ENCODE data around the gene ATP8B2.
"Not testable (repeated sequence)": the region's sequence is repeated elsewhere in the genome, so short reads cannot be mapped to it uniquely, and the experiment has no call there.

ATP8B2 gene

DNA sequence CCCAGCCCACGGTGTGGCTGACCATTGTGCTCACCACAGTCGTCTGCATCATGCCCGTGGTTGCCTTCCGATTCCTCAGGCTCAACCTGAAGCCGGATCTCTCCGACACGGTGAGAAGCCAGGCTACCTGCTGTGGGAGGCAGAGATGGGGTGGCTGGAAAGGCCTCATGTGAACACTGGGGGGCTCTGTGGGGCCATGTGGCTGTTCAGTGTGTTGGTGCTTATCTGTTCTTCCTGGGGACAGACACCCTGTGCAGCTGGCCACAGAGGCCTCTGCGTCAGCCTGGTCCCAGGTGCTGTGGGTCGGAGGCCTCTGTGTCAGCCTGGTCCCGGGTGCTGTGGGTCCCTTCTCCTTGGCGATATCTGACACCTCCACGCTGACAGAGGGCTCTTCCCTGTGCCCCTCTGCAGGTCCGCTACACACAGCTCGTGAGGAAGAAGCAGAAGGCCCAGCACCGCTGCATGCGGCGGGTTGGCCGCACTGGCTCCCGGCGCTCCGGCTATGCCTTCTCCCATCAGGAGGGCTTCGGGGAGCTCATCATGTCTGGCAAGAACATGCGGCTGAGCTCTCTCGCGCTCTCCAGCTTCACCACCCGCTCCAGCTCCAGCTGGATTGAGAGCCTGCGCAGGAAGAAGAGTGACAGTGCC is 23.2 kb downstream of the ATP8B2 start:
- DNase-seq: no peak

- DNase-seq: no peak
Measured at GRCh38 chr1:154349121-154349520, 23.8 kb downstream of the ATP8B2 start.

- no peak for DNase-seq
Measured at GRCh38 chr1:154350383-154350782, 25.1 kb downstream of the ATP8B2 start.

GRCh38 chr1:154351363-154352068 is 26.2 kb downstream of the ATP8B2 start:
- DNase-seq: no peak

DNA sequence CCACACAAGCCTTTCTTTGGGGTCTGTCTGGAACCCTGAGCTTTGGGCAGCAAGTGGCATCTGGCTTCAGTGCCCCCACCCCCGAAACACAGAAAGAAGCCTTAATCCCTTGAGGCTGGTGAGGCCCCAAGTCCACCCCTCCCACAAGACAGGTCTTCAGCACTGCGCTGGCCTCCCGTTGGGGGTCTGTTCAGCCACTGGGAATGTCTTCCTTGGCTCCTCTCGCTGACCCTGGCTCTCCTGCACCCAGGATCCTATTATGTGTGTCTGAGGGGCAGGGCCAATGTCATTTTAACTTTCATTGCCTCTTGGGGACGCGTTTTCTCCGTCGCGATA is 26.9 kb downstream of the ATP8B2 start:
- DNase-seq: no peak

DNA sequence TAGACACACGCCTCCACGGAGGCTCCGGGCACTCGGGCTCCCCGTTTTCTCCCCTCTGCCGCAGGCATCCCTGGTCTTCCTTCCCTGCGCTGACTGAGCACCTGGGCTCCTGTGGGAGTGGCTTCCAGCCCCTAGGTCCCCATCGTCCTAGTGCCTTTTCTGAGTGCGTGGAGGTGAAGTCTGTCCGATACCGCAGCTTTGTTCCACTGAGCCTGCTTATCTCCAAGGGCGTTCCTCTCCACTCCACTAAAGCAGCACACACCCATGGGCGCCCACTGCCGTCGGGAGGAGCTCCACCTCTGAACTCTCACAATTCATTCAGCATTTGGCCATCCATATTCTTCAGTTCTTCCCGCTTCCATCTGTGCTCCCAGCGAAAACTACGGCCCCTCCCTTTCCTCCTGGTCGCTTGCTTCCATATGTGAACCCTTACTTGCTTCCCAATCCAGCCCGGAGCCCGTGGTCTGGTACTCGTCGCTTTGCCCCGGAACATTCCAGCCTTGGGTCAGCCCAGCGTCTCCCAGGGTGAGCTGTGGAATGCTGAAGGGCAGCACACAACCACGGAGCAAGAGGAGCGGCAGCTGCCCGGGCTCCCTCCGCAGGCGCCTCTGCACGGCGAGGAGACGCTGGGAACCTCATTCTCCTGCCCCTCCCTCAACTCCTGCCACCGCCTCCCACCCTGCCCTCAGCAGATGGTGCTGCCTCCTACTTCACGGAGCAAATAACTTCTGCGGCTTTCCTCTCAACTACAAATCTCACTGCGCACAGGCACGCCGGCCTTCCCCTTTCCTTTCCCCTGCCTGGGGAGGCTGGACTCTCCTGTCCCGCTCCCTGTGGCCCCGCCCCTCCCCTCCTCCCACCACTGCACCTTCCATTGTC is 27.5 kb downstream of the ATP8B2 start:
- peak; percentile 75 for DNase-seq

GRCh38 chr1:154353460-154353904 is 28.2 kb downstream of the ATP8B2 start:
- DNase-seq: peak; percentile 19

DNA sequence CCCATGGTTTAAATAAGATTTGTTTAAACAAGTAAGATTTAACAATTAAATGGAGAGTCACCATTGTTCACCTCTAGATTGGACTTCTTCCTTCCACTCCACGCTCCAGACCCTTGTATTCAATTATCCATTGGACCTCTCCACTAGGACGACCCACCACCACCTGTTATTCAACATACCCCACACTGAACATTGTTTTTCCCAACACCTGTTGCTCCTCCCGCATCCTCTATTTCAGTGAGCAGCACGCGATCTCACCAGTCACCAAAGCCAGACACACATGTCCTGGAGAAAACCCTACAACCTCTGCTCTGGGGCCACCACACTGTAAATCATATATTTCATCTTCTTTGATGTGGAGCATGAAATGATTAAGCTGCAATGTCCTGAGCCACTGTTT is 28.6 kb downstream of the ATP8B2 start:
- DNase-seq: no peak

GRCh38 chr1:154358519-154358918 is 33.2 kb downstream of the ATP8B2 start:
- no peak for DNase-seq

GRCh38 chr1:154360288-154360687 is 35.0 kb downstream of the ATP8B2 start:
- DNase-seq: no peak

- not testable (repeated sequence) for DNase-seq
Measured at GRCh38 chr1:154360881-154361280, 35.6 kb downstream of the ATP8B2 start.

- no peak for DNase-seq
Measured at GRCh38 chr1:154361357-154361756, 36.0 kb downstream of the ATP8B2 start.

- no peak for DNase-seq
Measured at GRCh38 chr1:154371436-154371835, 46.1 kb downstream of the ATP8B2 start.

DNA sequence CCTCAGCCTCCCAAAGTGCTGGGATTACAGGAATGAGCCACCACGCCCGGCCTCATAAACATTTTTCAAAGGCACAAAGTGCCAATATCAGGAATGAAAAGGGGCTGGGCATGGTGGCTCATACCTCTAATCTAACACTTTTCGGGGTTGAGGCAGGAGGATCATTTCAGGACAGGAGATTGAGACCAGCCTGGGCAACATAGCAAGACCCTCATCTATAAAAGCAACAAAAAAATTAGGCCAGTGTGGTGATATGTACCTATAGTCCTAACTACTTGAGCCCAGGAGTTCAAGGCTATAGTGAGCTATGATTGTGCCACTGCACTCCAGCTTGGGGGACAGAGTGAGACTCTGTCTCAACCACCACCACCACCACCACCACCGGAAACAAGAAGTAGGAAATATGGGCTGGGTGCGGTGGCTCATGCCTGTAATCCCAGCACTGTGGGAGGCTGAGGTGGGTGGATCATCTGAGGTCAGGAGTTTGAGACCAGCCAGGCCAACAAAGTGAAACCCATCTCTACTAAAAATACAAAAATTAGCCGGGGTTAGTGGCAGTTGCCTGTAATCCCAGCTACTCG is 48.5 kb downstream of the ATP8B2 start:
- not testable (repeated sequence) for DNase-seq

DNA sequence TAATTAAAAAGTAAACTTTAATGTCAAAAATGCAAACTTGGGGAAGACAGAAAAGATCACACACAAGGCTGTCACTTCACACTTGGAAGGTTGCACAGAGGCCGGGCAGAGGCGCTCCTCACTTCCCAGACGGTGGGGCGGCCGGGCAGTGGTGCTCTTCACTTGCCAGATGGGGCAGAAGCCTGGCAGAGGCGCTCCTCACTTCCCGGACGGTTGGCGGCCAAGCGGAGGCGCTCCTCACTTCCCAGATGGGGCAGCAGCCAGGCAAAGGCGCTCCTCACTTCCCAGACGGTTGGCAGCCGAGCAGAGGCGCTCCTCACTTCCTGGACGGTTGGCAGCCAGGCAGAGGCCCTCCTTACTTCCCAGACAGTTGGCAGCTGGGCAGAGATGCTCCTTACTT is 54.0 kb downstream of the ATP8B2 start:
- no peak for DNase-seq

GRCh38 chr1:154384650-154385489 is 59.5 kb downstream of the ATP8B2 start:
- DNase-seq: no peak

DNA sequence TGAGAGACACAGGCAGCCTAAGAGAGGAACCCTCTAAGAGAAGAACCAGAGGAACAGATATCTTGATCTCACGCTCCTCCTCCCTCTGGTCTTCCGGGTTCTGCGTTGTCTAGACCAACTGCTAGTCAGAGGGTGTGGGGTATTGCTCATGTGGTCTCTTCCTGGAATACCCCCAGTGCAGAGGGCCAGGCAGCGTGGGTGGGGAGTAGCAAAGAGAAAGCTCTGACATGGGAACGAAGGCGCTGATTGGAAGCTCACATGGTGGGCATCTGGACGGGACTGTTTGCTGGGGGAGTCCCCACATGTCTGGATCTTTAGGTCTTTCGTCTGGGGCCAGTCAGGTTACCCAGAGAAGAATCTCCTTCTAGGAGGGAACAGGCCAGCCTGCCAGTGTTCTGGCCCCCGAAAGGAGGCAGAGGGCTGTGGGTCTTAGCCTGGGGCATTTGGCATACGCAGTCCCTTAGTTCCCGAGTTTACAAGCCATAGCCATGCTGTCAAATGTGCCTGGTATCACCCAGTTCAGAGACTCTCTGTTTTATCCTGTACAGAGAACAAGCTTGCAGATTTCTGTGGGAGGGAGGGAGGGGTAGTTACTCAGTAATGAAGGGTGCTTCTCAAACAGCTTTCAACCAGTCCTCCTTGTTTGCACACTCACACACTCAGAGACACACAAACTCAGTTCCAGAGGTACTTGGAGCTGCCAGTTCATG is 61.5 kb downstream of the ATP8B2 start:
- no peak for DNase-seq

DNA sequence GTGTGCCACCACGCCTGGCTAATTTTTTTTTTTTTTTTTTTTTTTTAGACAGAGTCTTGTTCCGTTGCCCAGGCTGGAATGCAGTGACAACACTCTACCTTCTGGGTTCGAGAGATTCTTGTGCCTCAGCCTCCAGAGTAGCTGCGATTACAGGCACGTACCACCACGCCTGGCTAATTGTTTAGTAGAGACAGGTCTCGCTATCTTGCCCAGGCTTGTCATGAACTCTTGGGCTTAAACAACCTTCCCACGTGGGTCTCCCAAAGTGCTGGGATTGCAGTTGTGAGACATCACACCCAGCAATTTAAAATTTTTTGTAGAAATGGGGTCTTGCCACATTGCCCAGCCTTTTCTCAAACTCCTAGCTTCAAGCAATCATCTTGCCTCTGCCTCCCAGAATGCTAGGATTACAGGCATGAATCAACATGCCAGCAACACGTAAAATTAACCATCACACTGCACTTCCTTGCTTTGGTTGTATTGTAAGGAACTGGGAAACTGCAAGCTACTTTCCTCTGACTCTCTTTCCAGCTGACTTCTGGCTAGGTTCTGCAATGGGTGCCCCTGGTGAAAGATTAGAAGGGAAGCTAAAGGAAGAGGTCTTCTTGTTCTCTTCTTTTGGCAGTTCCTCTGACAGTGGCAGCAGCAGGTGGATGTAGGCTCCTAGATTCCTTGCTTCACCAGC is 65.9 kb downstream of the ATP8B2 start:
- no peak for DNase-seq

DNA sequence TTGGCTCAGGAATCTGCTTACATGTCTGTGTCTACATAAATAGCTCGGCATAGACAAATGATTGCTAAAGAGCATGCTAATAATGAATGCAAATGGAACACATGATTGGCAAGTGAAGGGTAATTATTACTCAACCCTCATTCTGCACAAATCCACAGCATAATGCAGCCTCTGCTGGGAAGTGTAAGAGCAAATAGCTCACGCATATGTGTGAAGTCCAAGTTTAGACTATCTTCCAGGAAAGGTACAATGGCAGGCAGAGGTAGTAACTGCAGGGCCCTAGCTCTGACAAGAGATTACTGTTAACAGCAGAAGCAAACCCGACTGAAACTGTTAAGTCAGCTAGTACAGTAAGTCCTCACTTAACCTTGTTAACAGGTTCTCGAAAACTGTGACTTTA is 72.8 kb downstream of the ATP8B2 start:
- DNase-seq: no peak

GRCh38 chr1:154398678-154399077 is 73.4 kb downstream of the ATP8B2 start:
- no peak for DNase-seq

DNA sequence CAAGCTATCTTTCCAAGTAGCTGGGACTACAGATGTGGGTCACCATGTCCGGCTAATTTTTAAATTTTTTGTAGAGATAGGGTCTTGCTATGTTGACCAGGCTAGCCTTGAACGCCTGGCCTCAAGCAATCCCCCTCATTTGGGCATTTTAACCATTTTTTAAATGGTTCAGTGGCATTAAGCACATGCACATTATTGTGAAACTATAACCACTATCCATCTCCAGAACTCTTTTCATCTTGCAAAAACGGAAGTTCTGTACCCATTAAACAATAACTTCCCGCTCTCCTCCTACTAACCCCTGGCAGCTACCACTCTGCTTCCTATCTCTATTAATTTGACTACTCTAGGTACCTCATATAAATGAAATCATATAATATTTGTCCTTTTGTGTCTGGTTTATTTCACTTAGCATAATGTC is 75.1 kb downstream of the ATP8B2 start:
- DNase-seq: no peak
